Measurements from ENCODE around the gene BLID. TPM values are rescaled to one million over a fixed set of nuclear protein-coding genes. Genes with fewer than 3 reads are reported as not detected.
A peak's percentile ranks its signal among the peaks of the same experiment; 100 is the strongest.

Gene BLID
- total and polyA plus RNA-seq, 2 of the 4 experiments (the other 2 are of a cell fraction): 0.24 to 30.8 TPM

DNA sequence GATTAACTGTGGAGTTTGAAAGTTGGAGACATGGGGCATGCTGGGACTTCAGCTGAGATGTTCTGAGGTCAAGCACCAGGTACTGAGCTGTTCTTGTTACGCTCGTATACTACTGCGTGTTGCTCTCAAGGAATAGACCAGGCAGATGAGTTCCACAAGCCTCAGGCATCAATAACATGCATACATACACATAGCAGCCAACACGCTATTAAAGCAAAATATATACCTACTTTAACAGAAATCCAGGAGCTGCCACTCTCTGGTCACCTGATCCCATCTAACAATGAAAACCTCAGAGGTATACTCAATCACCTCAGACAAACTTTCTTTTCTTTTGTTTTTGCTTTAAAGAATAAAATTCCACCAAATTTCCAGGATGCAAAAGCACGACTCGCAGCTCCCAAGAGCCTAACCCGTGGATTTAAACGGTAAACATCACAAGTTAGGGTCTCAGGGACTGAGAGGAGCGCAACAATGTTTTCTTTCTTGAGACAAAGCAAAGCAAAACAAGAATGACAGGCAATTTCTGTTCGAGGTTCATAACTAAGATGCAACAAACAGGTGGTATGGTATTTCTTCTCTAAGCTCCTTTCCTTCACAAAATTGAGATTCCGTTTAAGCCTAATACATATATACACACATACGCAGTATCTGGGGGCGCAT lies 16.5 kb downstream of the BLID start:
- peak overlapping the region; percentile 96 for H3K56ac ChIP-seq (ENCODE audit: extremely low read depth, insufficient read depth, low read length)
- peak overlapping the region; percentile 77 to 83 for H4K8ac ChIP-seq (ENCODE audit: low read depth in 2 of 2, low read length in 2 of 2)
- peak; percentile 5; the same call in 1 of the 2 replicates for ATAC-seq (ENCODE audit: low read depth)
- intact Hi-C loops (cut with micrococcal nuclease) (loop anchor here (1.0 to 5.0 kb wide), 5 partner anchors 80 to 782 kb away; no protein-coding TSS in a partner anchor), dilution Hi-C loops (cut with HindIII; ENCODE audit: low sequenced_read_pairs, unreplicated experiment) (no loop called here), in situ Hi-C loops (cut with MboI; ENCODE audit: low sequenced_read_pairs) (loop anchor here (5.0 to 25.0 kb wide), 4 partner anchors 105 to 637 kb away; partner anchors contain the start of genes SORL1 and SORL1-AS1)
- H3K4me1 ChIP-seq (ENCODE audit: control insufficient read depth, insufficient read depth, low read length): peaks cover 3% of the 10 kb centered on the region
- H3K27me3 ChIP-seq (ENCODE audit: control insufficient read depth, insufficient read depth, low read length): no peaks in the 10 kb centered on the region
- no TSS peak for BruUV-seq (replicated peaks)
- H3K9ac ChIP-seq (ENCODE audit: low read depth, low read length): peak overlapping the region; percentile 100
- peak overlapping the region; percentile 81 for H3K18ac ChIP-seq (ENCODE audit: low read depth, low read length)
- peak; percentile 71 for DNase-seq
- H4K20me1 ChIP-seq (ENCODE audit: insufficient read depth, low read length): peaks cover 40% of the 10 kb centered on the region; the same call in 1 of the 2 replicates
- ChIA-PET POLR2A (ENCODE audit: unreplicated experiment) (interaction anchor here (0.6 to 2.0 kb wide), 5 partner anchors 23 to 406 kb away, joined by 3 to 6 read pairs (median 4); no protein-coding TSS in a partner anchor), CTCF (no interaction called here)
- TF ChIP-seq CEBPB (IDR thresholded peaks at IDR 0.05; ENCODE audit: low read depth, low read length): no peak
- no peak for TF ChIP-seq NFE2L2 (IDR thresholded peaks at IDR 0.05; ENCODE audit: low read depth, low read length)
- TF ChIP-seq MAZ (IDR thresholded peaks at IDR 0.05; ENCODE audit: borderline replicate concordance, low read depth, low read length): no peak
- no peak for TF ChIP-seq RAD21 (IDR thresholded peaks at IDR 0.05; ENCODE audit: low read length)
- no peak for TF ChIP-seq RFX5 (IDR thresholded peaks at IDR 0.05; ENCODE audit: low read depth, low read length)
- 0 out of 2 replicates have a peak, but pooled peaks have one; percentile 34 for TF ChIP-seq POLR2A (IDR thresholded peaks at IDR 0.05; ENCODE audit: low read depth, low read length)
- TF ChIP-seq, protein P1, sequence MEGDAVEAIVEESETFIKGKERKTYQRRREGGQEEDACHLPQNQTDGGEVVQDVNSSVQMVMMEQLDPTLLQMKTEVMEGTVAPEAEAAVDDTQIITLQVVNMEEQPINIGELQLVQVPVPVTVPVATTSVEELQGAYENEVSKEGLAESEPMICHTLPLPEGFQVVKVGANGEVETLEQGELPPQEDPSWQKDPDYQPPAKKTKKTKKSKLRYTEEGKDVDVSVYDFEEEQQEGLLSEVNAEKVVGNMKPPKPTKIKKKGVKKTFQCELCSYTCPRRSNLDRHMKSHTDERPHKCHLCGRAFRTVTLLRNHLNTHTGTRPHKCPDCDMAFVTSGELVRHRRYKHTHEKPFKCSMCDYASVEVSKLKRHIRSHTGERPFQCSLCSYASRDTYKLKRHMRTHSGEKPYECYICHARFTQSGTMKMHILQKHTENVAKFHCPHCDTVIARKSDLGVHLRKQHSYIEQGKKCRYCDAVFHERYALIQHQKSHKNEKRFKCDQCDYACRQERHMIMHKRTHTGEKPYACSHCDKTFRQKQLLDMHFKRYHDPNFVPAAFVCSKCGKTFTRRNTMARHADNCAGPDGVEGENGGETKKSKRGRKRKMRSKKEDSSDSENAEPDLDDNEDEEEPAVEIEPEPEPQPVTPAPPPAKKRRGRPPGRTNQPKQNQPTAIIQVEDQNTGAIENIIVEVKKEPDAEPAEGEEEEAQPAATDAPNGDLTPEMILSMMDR (conservative IDR thresholded peaks at IDR 0.05; ENCODE audit: low read depth, low read length): no peak
- TF ChIP-seq, protein P2, sequence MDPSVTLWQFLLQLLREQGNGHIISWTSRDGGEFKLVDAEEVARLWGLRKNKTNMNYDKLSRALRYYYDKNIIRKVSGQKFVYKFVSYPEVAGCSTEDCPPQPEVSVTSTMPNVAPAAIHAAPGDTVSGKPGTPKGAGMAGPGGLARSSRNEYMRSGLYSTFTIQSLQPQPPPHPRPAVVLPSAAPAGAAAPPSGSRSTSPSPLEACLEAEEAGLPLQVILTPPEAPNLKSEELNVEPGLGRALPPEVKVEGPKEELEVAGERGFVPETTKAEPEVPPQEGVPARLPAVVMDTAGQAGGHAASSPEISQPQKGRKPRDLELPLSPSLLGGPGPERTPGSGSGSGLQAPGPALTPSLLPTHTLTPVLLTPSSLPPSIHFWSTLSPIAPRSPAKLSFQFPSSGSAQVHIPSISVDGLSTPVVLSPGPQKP (IDR thresholded peaks at IDR 0.05; ENCODE audit: borderline replicate concordance, low read depth, low read length): no peak
- no peak for TF ChIP-seq RCOR1 (IDR thresholded peaks at IDR 0.05; ENCODE audit: insufficient replicate concordance, low read length)
- TF ChIP-seq MXI1 (IDR thresholded peaks at IDR 0.05; ENCODE audit: borderline replicate concordance, low read depth, low read length): no peak
- TF ChIP-seq MAFK (IDR thresholded peaks at IDR 0.05; ENCODE audit: low read depth, low read length): no peak
- peak; percentile 15; the same call in 1 of the 2 replicates for TF ChIP-seq CHD1 (IDR thresholded peaks at IDR 0.05; ENCODE audit: low read depth, low read length)
- TF ChIP-seq SMC3 (IDR thresholded peaks at IDR 0.05; ENCODE audit: low read depth, low read length): no peak
- H2BK120ac ChIP-seq (ENCODE audit: low read depth, low read length): peak overlapping the region; percentile 59
- WGBS, 2 experiments (ENCODE audit: extremely low coverage in 2 of 2, insufficient read length in 1 of 2): 13% methylated on average over 10 of the region's 13 CpGs; no CpG with 5 or more reads in 1 of the 2 experiments
- peak overlapping the region; percentile 91 for H3K4me3 ChIP-seq (ENCODE audit: insufficient read depth, low read depth, low read length)
- peak overlapping the region; percentile 85 for H3K14ac ChIP-seq (replicated peaks; ENCODE audit: low read depth, low read length)
- H3K79me1 ChIP-seq (ENCODE audit: low read depth in 1 of 2, low read length in 2 of 2): peaks cover 0 to 14% of the 10 kb centered on the region in 2 experiments; a peak in 1 of 4 replicates
- peak overlapping the region; percentile 40; the same call in 1 of the 2 replicates for H2BK20ac ChIP-seq (ENCODE audit: low read depth, low read length)
- H4K91ac ChIP-seq (ENCODE audit: insufficient read depth, low read depth, low read length): peak overlapping the region; percentile 86
- no peaks in the 10 kb centered on the region for H3K9me3 ChIP-seq (ENCODE audit: control insufficient read depth, insufficient read depth, low read length)
- no peak overlapping the region for H2AFZ ChIP-seq (replicated peaks; ENCODE audit: low read length, poor library complexity)
- H3K9me1 ChIP-seq (ENCODE audit: insufficient read depth, low read length): no peaks in the 10 kb centered on the region
- peak overlapping the region; percentile 87 for H2BK5ac ChIP-seq (ENCODE audit: low read depth, low read length, poor library complexity, severe bottlenecking)
- H2AK5ac ChIP-seq (ENCODE audit: low read depth, low read length): peak overlapping the region; percentile 35
- no peak overlapping the region for H2AK9ac ChIP-seq (replicated peaks; ENCODE audit: low read depth, low read length, poor library complexity)
- peaks cover 30% of the 10 kb centered on the region for H3K36me3 ChIP-seq (ENCODE audit: control insufficient read depth, insufficient read depth, low read length)
- H3K23ac ChIP-seq (ENCODE audit: low read depth, low read length): peak overlapping the region; percentile 74
- H4K5ac ChIP-seq (ENCODE audit: low read depth, low read length): peak overlapping the region; percentile 96
- H2BK15ac ChIP-seq (ENCODE audit: low read depth, low read length): peak overlapping the region; percentile 5; the same call in 2 of the 3 replicates
- H3K27ac ChIP-seq (ENCODE audit: insufficient read depth, low read length): peak overlapping the region; percentile 95
- peak overlapping the region; percentile 73 for H3K4me2 ChIP-seq (ENCODE audit: low read depth, low read length)
- peak overlapping the region; percentile 62 for H3K4ac ChIP-seq (ENCODE audit: low read depth, low read length)
